ENCODE measurements around the gene PSMA2. TPM values are rescaled to one million over a fixed set of nuclear protein-coding genes. Genes with fewer than 3 reads are reported as not detected.

Gene PSMA2
- total and polyA plus RNA-seq, 2 donors (not counting 1 experiment from before 2014, with no cell fraction given) = 27.2 to 161 TPM

DNA sequence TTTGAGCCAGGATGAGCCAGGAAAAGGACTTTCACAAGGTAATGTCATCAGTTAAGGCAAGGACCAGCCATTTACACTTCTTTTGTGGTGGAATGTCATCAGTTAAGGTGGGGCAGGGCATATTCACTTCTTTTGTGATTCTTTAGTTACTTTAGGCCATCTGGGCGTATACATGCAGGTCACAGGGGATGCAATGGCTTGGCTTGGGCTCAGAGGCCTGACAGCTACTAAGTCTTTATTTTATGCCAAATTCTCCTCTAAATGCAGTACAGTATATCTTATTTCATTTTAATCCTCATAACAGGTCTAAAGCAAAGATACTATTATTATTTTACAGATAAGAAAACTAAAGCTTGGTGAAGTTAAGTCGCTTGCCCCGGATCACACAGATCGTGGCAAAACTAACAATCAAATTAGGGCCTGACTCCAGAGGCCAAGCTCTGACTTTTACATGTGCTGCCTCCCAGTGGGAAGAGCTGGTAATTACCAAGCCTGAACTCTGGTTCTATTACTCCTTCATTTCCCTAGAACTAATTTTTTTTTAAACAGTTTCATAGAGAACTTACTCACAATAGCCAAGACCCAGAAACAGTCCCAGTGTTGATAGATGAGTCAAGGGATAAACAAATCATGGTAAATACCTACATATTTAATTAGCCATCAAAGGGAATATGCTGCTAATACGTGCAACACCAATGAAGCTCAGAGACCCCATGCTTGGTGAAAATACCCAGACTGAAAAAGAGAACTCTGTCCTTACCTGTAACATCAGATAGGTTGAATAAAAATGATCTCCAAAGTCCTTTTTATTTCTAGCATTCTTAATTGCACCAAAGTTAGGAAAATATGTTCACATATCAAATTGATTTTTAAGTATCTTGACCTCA, 55.5 kb downstream of the PSMA2 start:
- no peak overlapping the region for H3K27ac ChIP-seq (ENCODE audit: insufficient read depth, low read length)
- H3K4me2 ChIP-seq (ENCODE audit: extremely low read depth, insufficient read depth, low read length) = no peak overlapping the region
- no peaks in the 10 kb centered on the region for H3K79me2 ChIP-seq (ENCODE audit: control insufficient read depth, insufficient read depth, low read length)
- H3K9me3 ChIP-seq (ENCODE audit: control insufficient read depth, insufficient read depth, low read depth, low read length) = no peaks in the 10 kb centered on the region
- no peak overlapping the region for H2AFZ ChIP-seq (ENCODE audit: low read length)
- H3K9ac ChIP-seq (ENCODE audit: insufficient read depth, low read length) = no peak overlapping the region
- no peak for TF ChIP-seq EZH2 (IDR thresholded peaks at IDR 0.05; ENCODE audit: low read length, missing control alignments)
- TF ChIP-seq, protein P1, sequence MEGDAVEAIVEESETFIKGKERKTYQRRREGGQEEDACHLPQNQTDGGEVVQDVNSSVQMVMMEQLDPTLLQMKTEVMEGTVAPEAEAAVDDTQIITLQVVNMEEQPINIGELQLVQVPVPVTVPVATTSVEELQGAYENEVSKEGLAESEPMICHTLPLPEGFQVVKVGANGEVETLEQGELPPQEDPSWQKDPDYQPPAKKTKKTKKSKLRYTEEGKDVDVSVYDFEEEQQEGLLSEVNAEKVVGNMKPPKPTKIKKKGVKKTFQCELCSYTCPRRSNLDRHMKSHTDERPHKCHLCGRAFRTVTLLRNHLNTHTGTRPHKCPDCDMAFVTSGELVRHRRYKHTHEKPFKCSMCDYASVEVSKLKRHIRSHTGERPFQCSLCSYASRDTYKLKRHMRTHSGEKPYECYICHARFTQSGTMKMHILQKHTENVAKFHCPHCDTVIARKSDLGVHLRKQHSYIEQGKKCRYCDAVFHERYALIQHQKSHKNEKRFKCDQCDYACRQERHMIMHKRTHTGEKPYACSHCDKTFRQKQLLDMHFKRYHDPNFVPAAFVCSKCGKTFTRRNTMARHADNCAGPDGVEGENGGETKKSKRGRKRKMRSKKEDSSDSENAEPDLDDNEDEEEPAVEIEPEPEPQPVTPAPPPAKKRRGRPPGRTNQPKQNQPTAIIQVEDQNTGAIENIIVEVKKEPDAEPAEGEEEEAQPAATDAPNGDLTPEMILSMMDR (conservative IDR thresholded peaks at IDR 0.05 in 1 of 2, IDR thresholded peaks at IDR 0.05 in 1 of 2; ENCODE audit: low read depth in 1 of 2, low read length in 2 of 2) = peak; percentile 82 to 90
- H3K4me3 ChIP-seq (replicated peaks in 1 of 4; ENCODE audit: control extremely low read depth in 1 of 4, insufficient read depth in 1 of 4, low read depth in 3 of 4, low read length in 4 of 4) = no peak overlapping the region
- no peaks in the 10 kb centered on the region for H3K27me3 ChIP-seq (ENCODE audit: control insufficient read depth, insufficient read depth, low read length)
- H3K4me1 ChIP-seq (ENCODE audit: control insufficient read depth, extremely low read depth, insufficient read depth, low read length) = no peaks in the 10 kb centered on the region
- peak; percentile 25 to 71 for DNase-seq (ENCODE audit: low read depth in 2 of 2)
- no peaks in the 10 kb centered on the region for H3K36me3 ChIP-seq (ENCODE audit: control insufficient read depth, insufficient read depth, low read length)
- H4K20me1 ChIP-seq (ENCODE audit: control insufficient read depth, extremely low read depth, insufficient read depth, low read length) = no peaks in the 10 kb centered on the region

DNA sequence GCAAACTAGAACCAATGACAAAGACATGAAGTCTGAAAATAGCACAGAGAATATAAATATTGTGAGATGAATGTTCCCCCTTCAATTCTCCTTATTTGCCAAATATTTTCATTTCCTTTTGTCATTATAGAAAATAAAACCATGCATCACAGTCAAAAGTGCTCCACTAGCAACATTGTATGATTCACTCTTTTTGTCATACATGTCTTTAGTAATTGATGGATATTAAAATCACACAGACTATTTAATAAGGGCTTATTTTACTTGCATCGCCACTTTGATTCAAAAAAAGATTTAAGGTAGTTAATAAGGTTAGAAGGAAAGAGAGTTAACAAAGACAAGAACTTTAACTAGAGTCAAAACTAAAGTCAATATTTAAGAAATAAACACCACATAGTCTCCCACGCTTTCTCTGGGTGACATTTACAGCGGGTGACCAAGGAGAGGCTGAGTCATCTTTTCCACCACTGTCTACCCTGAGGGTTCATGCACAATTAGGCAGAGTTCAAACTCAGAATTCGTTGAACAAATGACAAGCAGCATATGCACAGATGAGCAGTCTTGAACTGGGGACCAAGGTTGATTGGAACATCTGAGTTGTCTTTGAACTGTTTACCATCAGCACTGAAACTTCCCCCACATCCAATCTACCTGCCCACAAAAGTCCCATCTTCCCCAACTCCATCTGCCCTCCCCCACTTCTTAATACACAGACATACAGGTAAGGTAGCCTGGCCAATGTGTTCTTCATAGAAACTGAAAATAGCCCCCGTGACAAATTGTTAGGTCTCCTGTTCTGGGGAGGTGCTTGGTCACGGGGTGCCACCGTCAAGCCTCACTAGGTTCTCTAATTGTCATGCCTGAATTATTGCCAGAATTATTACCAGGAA, 62.6 kb downstream of the PSMA2 start:
- Histone ChIP-seq H3K79me2 (ENCODE audit: control insufficient read depth, insufficient read depth, low read length) (no peaks in the 10 kb centered on the region), H3K9ac (ENCODE audit: insufficient read depth, low read length) (no peak overlapping the region), H3K27me3 (ENCODE audit: control insufficient read depth, insufficient read depth, low read length) (no peaks in the 10 kb centered on the region), H3K36me3 (ENCODE audit: control insufficient read depth, insufficient read depth, low read length) (no peaks in the 10 kb centered on the region), H3K9me3 (ENCODE audit: control insufficient read depth, insufficient read depth, low read depth, low read length) (no peaks in the 10 kb centered on the region), H3K4me1 (ENCODE audit: control insufficient read depth, extremely low read depth, insufficient read depth, low read length) (peaks cover 4% of the 10 kb centered on the region), H3K4me2 (ENCODE audit: extremely low read depth, insufficient read depth, low read length) (peak overlapping the region; percentile 35), H4K20me1 (ENCODE audit: control insufficient read depth, extremely low read depth, insufficient read depth, low read length) (no peaks in the 10 kb centered on the region), H3K4me3 (replicated peaks in 1 of 4; ENCODE audit: control extremely low read depth in 1 of 4, insufficient read depth in 1 of 4, low read depth in 3 of 4, low read length in 4 of 4) (no peak overlapping the region), H3K27ac (ENCODE audit: insufficient read depth, low read length) (no peak overlapping the region), H2AFZ (ENCODE audit: low read length) (no peak overlapping the region)
- DNase-seq (ENCODE audit: low read depth in 2 of 2) = peak in 1 of 2 donors; percentile 45
- TF ChIP-seq, protein P1 (conservative IDR thresholded peaks at IDR 0.05 in 1 of 2, IDR thresholded peaks at IDR 0.05 in 1 of 2; ENCODE audit: low read depth in 1 of 2, low read length in 2 of 2) = no peak
- no peak for TF ChIP-seq EZH2 (IDR thresholded peaks at IDR 0.05; ENCODE audit: low read length, missing control alignments)

DNA sequence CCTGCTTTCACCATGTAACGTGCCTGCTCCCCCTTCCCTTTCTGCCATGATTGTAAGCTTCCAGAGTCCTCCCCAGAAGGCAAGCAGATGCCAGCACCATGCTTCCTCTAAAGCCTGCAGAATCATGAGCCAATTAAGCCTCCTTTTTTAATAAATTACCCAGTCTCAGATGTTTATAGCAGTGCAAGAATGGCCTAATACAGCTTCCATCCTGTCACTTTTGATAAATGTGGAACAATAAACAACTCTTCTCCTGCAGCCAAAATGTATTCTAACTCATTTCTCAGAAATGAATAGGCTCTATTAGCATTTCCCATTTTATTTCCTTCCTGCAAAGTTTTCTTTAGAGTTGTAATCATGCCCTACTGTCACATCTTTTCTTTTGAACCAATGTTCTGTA, 63.5 kb downstream of the PSMA2 start:
- no peaks in the 10 kb centered on the region for H3K9me3 ChIP-seq (ENCODE audit: control insufficient read depth, insufficient read depth, low read depth, low read length)
- peak; percentile 55 to 77 for DNase-seq (ENCODE audit: low read depth in 2 of 2)
- no peaks in the 10 kb centered on the region for H3K36me3 ChIP-seq (ENCODE audit: control insufficient read depth, insufficient read depth, low read length)
- H3K4me2 ChIP-seq (ENCODE audit: extremely low read depth, insufficient read depth, low read length) = no peak overlapping the region
- H3K4me1 ChIP-seq (ENCODE audit: control insufficient read depth, extremely low read depth, insufficient read depth, low read length) = peaks cover 4% of the 10 kb centered on the region
- H4K20me1 ChIP-seq (ENCODE audit: control insufficient read depth, extremely low read depth, insufficient read depth, low read length) = no peaks in the 10 kb centered on the region
- no peaks in the 10 kb centered on the region for H3K27me3 ChIP-seq (ENCODE audit: control insufficient read depth, insufficient read depth, low read length)
- no peak overlapping the region for H3K4me3 ChIP-seq (replicated peaks in 1 of 4; ENCODE audit: control extremely low read depth in 1 of 4, insufficient read depth in 1 of 4, low read depth in 3 of 4, low read length in 4 of 4)
- no peak overlapping the region for H3K9ac ChIP-seq (ENCODE audit: insufficient read depth, low read length)
- TF ChIP-seq, protein P1 (conservative IDR thresholded peaks at IDR 0.05 in 1 of 2, IDR thresholded peaks at IDR 0.05 in 1 of 2; ENCODE audit: low read depth in 1 of 2, low read length in 2 of 2) = no peak
- TF ChIP-seq EZH2 (IDR thresholded peaks at IDR 0.05; ENCODE audit: low read length, missing control alignments) = no peak
- H3K27ac ChIP-seq (ENCODE audit: insufficient read depth, low read length) = no peak overlapping the region
- no peaks in the 10 kb centered on the region for H3K79me2 ChIP-seq (ENCODE audit: control insufficient read depth, insufficient read depth, low read length)
- no peak overlapping the region for H2AFZ ChIP-seq (ENCODE audit: low read length)

Data from fibroblast of lung (primary cell).